CD4-positive, alpha-beta T cell (primary cell): ENCODE results near the gene SGSM2. TPM values are rescaled to one million over a fixed set of nuclear protein-coding genes. Genes with fewer than 3 reads are reported as not detected.

ENCODE experiments used
- ATAC-seq: fragments of 200-7000 bp; cut with Tn5 transposase; one replicate; pipeline ENCODE4 v1.10.0; 2022; ENCODE audit warnings: mild to moderate bottlenecking; ENCODE audit not compliant: poor library complexity
- CTCF ChIA-PET: fragments of 350-600 bp; sonication (Branson Sonifier 250); formaldehyde crosslinking; loops from one replicate; lab custom pipeline; 2021; ENCODE audit warnings: antibody characterized with exemption, inconsistent platforms; lab: Charles Lee
- POLR2A ChIA-PET: fragments of 350-600 bp; sonication (Branson Sonifier 250); formaldehyde crosslinking; loops from one replicate; lab custom pipeline; 2021; ENCODE audit warnings: antibody characterized with exemption, inconsistent platforms; lab: Charles Lee
- DNase-seq, 14 experiments: peaks; one replicate each; pipeline ENCODE4 v3.0.0-alpha.2; 2013 to 2020; ENCODE audit warnings: mixed read lengths in 2 of 14
- H3K27ac ChIP-seq, 2 donors: one replicate each; pipeline versions ENCODE4 v1.5.1 to v1.7.0; 2013; ENCODE audit warnings: low read length in 2 of 2, low read depth in 1 of 2, mild to moderate bottlenecking in 1 of 2
- H3K27me3 ChIP-seq, 2 experiments: 1 replicate in 1 of 2; 2 replicates in 1 of 2; pipeline versions ENCODE4 v1.6.1 to v1.7.0; 2013; ENCODE audit warnings: low read length in 2 of 2, control low read depth in 1 of 2, mild to moderate bottlenecking in 1 of 2, moderate library complexity in 1 of 2; ENCODE audit not compliant: insufficient read depth in 2 of 2, control insufficient read depth in 1 of 2
- H3K36me3 ChIP-seq: one replicate; pipeline ENCODE4 v1.6.1; 2013; ENCODE audit warnings: low read length, control low read depth; ENCODE audit not compliant: insufficient read depth
- H3K4me1 ChIP-seq: one replicate; pipeline ENCODE4 v1.6.1; 2013; ENCODE audit warnings: low read length, control low read depth; ENCODE audit not compliant: insufficient read depth
- H3K4me3 ChIP-seq: one replicate; pipeline ENCODE4 v1.5.1; 2013; ENCODE audit warnings: mild to moderate bottlenecking, low read length, moderate library complexity
- H3K9me3 ChIP-seq, 2 experiments: 1 replicate in 1 of 2; 2 replicates in 1 of 2; pipeline versions ENCODE4 v1.6.1 to v1.7.0; 2013; ENCODE audit warnings: low read length in 2 of 2, mild to moderate bottlenecking in 2 of 2, control low read depth in 1 of 2, moderate library complexity in 1 of 2; ENCODE audit not compliant: control insufficient read depth in 1 of 2, insufficient read depth in 1 of 2
- H3K27ac Mint-ChIP-seq: one replicate; pipeline ENCODE4 v1.8.0; 2020; ENCODE audit warnings: mixed read lengths
- H3K27me3 Mint-ChIP-seq: one replicate; pipeline ENCODE4 v1.8.0; 2021; ENCODE audit warnings: mixed read lengths
- H3K36me3 Mint-ChIP-seq: one replicate; pipeline ENCODE4 v1.8.0; 2021; ENCODE audit warnings: low read depth, mixed read lengths
- H3K4me1 Mint-ChIP-seq: one replicate; pipeline ENCODE4 v1.8.0; 2021; ENCODE audit warnings: low read depth, mixed read lengths
- H3K4me3 Mint-ChIP-seq: one replicate; pipeline ENCODE4 v1.8.0; 2020; ENCODE audit warnings: mild to moderate bottlenecking, mixed read lengths
- H3K9me3 Mint-ChIP-seq: one replicate; pipeline ENCODE4 v1.8.0; 2020; ENCODE audit warnings: mixed read lengths
- intact Hi-C, 2 experiments: fragments of 100-400 bp; cut with DNase I in 1 of 2; cut with micrococcal nuclease in 1 of 2; formaldehyde crosslinking; loops; one replicate each; pipeline versions ENCODE4 v1.15.1 to v1.9.0; 2023 to 2025; cut with DNase I, micrococcal nuclease
- total RNA-seq, 174 experiments: library from RNA in 2 of 174; stranded (reverse) in 2 of 174; gene quantifications; one replicate each; pipeline ENCODE4 v1.2.3 and lab custom pipeline; 2021 to 2026
- TF ChIP-seq, protein P1 (sequence below): fragments of 200-600 bp; IDR thresholded peaks from one replicate; pipeline ENCODE4 v1.8.0; 2022; ENCODE audit warnings: antibody characterized with exemption, mild to moderate bottlenecking

SGSM2 gene
- total RNA-seq, 2 experiments from 2014 or later: 147 to 154 TPM

DNA sequence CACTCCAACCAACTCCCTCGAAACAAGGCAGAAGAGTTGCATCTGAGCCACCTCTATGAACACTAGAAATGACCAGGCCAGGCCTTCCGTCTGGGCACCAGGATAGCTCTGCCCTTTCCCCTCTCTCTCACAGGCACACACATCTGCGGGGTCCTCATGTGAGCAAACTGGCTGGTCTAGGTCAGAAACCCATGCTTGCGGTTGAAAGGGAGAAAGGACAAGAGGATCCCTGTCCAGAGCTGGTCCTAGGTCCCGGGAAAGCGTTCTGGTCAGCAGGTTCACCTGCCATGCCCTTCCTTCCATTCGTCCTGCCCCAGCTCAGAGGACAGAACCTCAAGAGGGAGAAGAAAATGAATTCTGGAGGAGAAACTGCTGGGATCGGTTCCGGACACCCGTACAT is 60.9 kb downstream of the SGSM2 start:
- Mint-ChIP-seq H3K4me3 (peak overlapping the region; percentile 93), H3K4me1 (peaks cover 66% of the 10 kb centered on the region), H3K27me3 (no peaks in the 10 kb centered on the region), H3K9me3 (no peaks in the 10 kb centered on the region), H3K36me3 (peaks cover 28% of the 10 kb centered on the region), H3K27ac (peak overlapping the region; percentile 99)
- no peak overlapping the region for H3K4me3 ChIP-seq
- no peak overlapping the region for H3K27ac ChIP-seq
- ChIA-PET POLR2A (interaction anchor here (2.1 to 4.1 kb wide), 2 partner anchors 45 to 61 kb away, joined by 6 to 66 read pairs; partner anchors contain the start of genes SGSM2 and TSR1), CTCF (interaction anchor here (7.8 kb wide), 1 partner anchor 16 kb away, joined by 52 read pairs; no protein-coding TSS in a partner anchor)
- TF ChIP-seq, protein P1, sequence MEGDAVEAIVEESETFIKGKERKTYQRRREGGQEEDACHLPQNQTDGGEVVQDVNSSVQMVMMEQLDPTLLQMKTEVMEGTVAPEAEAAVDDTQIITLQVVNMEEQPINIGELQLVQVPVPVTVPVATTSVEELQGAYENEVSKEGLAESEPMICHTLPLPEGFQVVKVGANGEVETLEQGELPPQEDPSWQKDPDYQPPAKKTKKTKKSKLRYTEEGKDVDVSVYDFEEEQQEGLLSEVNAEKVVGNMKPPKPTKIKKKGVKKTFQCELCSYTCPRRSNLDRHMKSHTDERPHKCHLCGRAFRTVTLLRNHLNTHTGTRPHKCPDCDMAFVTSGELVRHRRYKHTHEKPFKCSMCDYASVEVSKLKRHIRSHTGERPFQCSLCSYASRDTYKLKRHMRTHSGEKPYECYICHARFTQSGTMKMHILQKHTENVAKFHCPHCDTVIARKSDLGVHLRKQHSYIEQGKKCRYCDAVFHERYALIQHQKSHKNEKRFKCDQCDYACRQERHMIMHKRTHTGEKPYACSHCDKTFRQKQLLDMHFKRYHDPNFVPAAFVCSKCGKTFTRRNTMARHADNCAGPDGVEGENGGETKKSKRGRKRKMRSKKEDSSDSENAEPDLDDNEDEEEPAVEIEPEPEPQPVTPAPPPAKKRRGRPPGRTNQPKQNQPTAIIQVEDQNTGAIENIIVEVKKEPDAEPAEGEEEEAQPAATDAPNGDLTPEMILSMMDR: no peak
- H3K27me3 ChIP-seq: no peaks in the 10 kb centered on the region
- intact Hi-C loops: loop anchor here in 1 of 2 experiments (5.0 to 10.0 kb wide), 2 partner anchors 197 to 314 kb away; partner anchors contain the start of genes CLUH and PAFAH1B1
- peaks cover 77% of the 10 kb centered on the region for H3K4me1 ChIP-seq
- H3K36me3 ChIP-seq: peaks cover 2% of the 10 kb centered on the region
- DNase-seq (no peak), ATAC-seq (no peak)
- no peaks in the 10 kb centered on the region for H3K9me3 ChIP-seq

DNA sequence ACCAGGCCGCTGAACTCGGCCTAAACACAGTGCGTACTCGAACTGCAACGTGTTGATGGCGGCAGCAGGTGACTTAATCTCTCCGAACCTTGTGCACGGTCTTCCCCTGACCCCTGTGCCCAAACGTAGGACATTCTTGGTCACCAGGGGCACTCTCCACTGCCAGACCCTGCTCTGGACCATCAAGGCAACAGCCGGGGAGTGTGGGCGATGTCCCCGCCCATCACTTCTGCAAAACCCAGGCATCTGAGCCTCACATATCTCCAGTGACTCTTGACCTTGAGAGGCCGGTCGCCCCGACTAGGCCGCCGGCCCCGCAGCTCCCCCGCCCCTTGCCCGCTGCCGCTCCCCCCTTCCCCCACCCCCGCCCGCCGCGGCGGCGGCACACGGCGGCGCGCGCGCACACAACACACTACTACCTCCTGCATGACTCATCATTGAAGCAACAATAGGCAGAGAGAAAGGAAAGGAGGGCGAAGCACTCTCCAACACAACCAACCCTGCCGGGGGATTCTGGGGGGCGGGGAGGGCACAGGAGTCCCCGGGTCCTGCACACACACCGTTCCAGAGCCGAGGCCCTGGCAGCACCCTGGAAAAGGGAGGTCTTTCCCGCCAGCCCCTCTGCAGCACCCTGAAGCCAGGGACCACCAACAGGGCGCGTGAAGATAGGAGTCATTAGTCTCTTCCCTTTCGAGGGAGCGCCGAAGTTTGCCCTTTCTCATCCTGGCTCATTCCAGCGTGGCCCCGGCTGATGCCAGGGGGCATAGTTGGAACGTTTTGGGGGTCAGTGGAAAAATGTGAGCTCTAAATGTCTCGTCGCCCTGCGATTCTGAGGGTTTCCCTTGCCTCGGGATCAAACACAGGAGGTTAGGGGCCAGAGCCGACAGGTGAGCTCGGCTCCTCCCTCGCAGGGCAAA is 61.6 kb downstream of the SGSM2 start:
- ChIA-PET POLR2A (interaction anchor here (1.1 to 6.5 kb wide), 9 partner anchors 7 to 1968 kb away, joined by 3 to 132 read pairs (median 12); partner anchors contain the start of genes METTL16, SGSM2, TSR1 and UBE2G1), CTCF (interaction anchor here (1.2 to 7.8 kb wide), 5 partner anchors 16 to 154 kb away, joined by 3 to 52 read pairs (median 5); partner anchors contain the start of gene TSR1)
- intact Hi-C loops: loop anchor here in 1 of 2 experiments (5.0 to 10.0 kb wide), 2 partner anchors 196 to 313 kb away; partner anchors contain the start of genes CLUH and PAFAH1B1
- Mint-ChIP-seq H3K27me3 (no peaks in the 10 kb centered on the region), H3K9me3 (no peaks in the 10 kb centered on the region), H3K36me3 (peaks cover 24% of the 10 kb centered on the region), H3K4me1 (peaks cover 63% of the 10 kb centered on the region), H3K4me3 (peak overlapping the region; percentile 93), H3K27ac (peak overlapping the region; percentile 99)
- H3K36me3 ChIP-seq: peaks cover 2% of the 10 kb centered on the region
- TF ChIP-seq, protein P1: no peak
- H3K9me3 ChIP-seq: no peaks in the 10 kb centered on the region
- peak; percentile 33 to 85 (median 62) for DNase-seq
- peak overlapping the region; percentile 93 for H3K4me3 ChIP-seq
- peak; percentile 12 for ATAC-seq
- H3K4me1 ChIP-seq: peaks cover 77% of the 10 kb centered on the region
- peak overlapping the region; percentile 90 to 93 for H3K27ac ChIP-seq
- H3K27me3 ChIP-seq: no peaks in the 10 kb centered on the region
